Sigmoid colon (tissue), 7 donors: ENCODE data around the gene PDE4D. TPM values are rescaled to one million over a fixed set of nuclear protein-coding genes. Genes with fewer than 3 reads are reported as not detected.

Source experiments
- DNase-seq: peaks from one replicate; pipeline ENCODE4 v3.0.0-alpha.2; 2019
- H3K27ac ChIP-seq, 4 donors: fragments of 200-600 bp; sonication (generic); one replicate each; pipeline ENCODE4 v1.5.1; 2016 to 2019; ENCODE audit warnings: mild to moderate bottlenecking in 1 of 4
- H3K27me3 ChIP-seq, 3 donors: fragments of 200-600 bp; sonication (generic); one replicate each; pipeline ENCODE4 v1.5.1; 2019; ENCODE audit warnings: mild to moderate bottlenecking in 1 of 3
- H3K36me3 ChIP-seq, 4 donors: fragments of 200-600 bp; sonication (generic); one replicate each; pipeline ENCODE4 v1.5.1; 2016 to 2019
- H3K4me1 ChIP-seq, 4 donors: fragments of 200-600 bp; sonication (generic); one replicate each; pipeline ENCODE4 v1.5.1; 2017 to 2019
- H3K4me3 ChIP-seq, 4 donors: fragments of 200-600 bp; sonication (generic); one replicate each; pipeline ENCODE4 v1.5.1; 2017 to 2019; ENCODE audit warnings: mild to moderate bottlenecking in 2 of 4, moderate library complexity in 1 of 4
- H3K9me3 ChIP-seq, 4 donors: fragments of 200-600 bp in 3 of 4; sonication (generic) in 3 of 4; one replicate each; pipeline versions ENCODE4 v1.5.1 to v1.6.1; 2013 to 2019
- CTCF ChIP-seq, 4 experiments: fragments of 450-650 bp in 3 of 4; fragments of 200-600 bp in 1 of 4; IDR thresholded peaks; one replicate each; pipeline ENCODE4 v1.5.1; 2016 to 2019; ENCODE audit warnings: antibody characterized with exemption in 4 of 4, mild to moderate bottlenecking in 3 of 4, moderate library complexity in 2 of 4
- EP300 ChIP-seq, 4 donors: sonication (generic); formaldehyde crosslinking; IDR thresholded peaks; one replicate each; pipeline ENCODE4 v1.6.1; 2017; ENCODE audit warnings: antibody characterized with exemption in 4 of 4
- POLR2A ChIP-seq, 2 donors: fragments of 450-650 bp; IDR thresholded peaks; one replicate each; pipeline ENCODE4 v1.6.1; 2016; ENCODE audit warnings: antibody characterized with exemption in 2 of 2, mild to moderate bottlenecking in 2 of 2, moderate library complexity in 2 of 2
- POLR2AphosphoS5 ChIP-seq, 4 donors: sonication (generic); formaldehyde crosslinking; IDR thresholded peaks; one replicate each; pipeline ENCODE4 v1.6.1; 2017; ENCODE audit warnings: antibody characterized with exemption in 4 of 4
- WGBS, 2 donors: extraction: QIAGEN DNeasy Blood & Tissue Kit; methylation state at CpG; one replicate each; pipeline ENCODE4 v1.1.7; 2013; 5-methylcytosine and 5-hydroxymethylcytosine counted together
- intact Hi-C: fragments of 100-400 bp; cut with DNase I; formaldehyde crosslinking; loops from one replicate; pipeline ENCODE4 v1.15.1; 2023
- polyA plus RNA-seq, 3 donors: library from polyadenylated mRNA; stranded (reverse); fragments of 200-250 nt; gene quantifications; one replicate each; pipeline ENCODE4 v1.2.3, GENCODE V29; 2013
- total RNA-seq, 4 donors: library from RNA; depleted of rRNA; stranded (reverse); fragments of >200 nt; gene quantifications; one replicate each; pipeline ENCODE4 v1.1.0, GENCODE V29; 2016
- donor health status: healthy with polysubstance abuse.
- donor health status: Bipolar disorder and iron deficiency.
- donor health status: healthy.

PDE4D gene
- total and polyA plus RNA-seq, 7 donors = 6.0 to 289 (median 169) TPM

GRCh38 chr5:59593439-59594007 is 300.0 kb downstream of the PDE4D start:
- no peaks in the 10 kb centered on the region for H3K9me3 ChIP-seq
- H3K27me3 ChIP-seq = no peaks in the 10 kb centered on the region
- H3K4me1 ChIP-seq = peaks cover 0 to 38% (median 14%) of the 10 kb centered on the region in 4 donors
- H3K27ac ChIP-seq = no peak overlapping the region
- no peak for DNase-seq
- WGBS, 2 donors = 62 to 78% methylated on average over 2 of the region's 2 CpGs
- intact Hi-C loops = no loop called here
- TF ChIP-seq CTCF (IDR thresholded peaks at IDR 0.05) (no peak), POLR2AphosphoS5 (IDR thresholded peaks at IDR 0.05) (no peak)
- no peaks in the 10 kb centered on the region for H3K36me3 ChIP-seq
- H3K4me3 ChIP-seq = no peak overlapping the region

GRCh38 chr5:59592101-59592500 is 301.4 kb downstream of the PDE4D start:
- TF ChIP-seq CTCF (IDR thresholded peaks at IDR 0.05) = no peak
- no peak for TF ChIP-seq POLR2A (IDR thresholded peaks at IDR 0.05)
- TF ChIP-seq POLR2AphosphoS5 (IDR thresholded peaks at IDR 0.05) = no peak
- no peak for TF ChIP-seq EP300 (IDR thresholded peaks at IDR 0.05)
- Histone ChIP-seq H3K4me1 (peaks cover 0 to 38% (median 18%) of the 10 kb centered on the region in 4 donors), H3K36me3 (no peaks in the 10 kb centered on the region), H3K4me3 (no peak overlapping the region), H3K27me3 (no peaks in the 10 kb centered on the region), H3K9me3 (no peaks in the 10 kb centered on the region), H3K27ac (no peak overlapping the region)
- no peak for DNase-seq
- intact Hi-C loops = no loop called here
- WGBS, 2 donors = 44 to 72% methylated on average over 3 of the region's 3 CpGs

GRCh38 chr5:59591162-59591561 is 302.4 kb downstream of the PDE4D start:
- Histone ChIP-seq H3K4me1 (peaks cover 0 to 39% (median 18%) of the 10 kb centered on the region in 4 donors), H3K4me3 (no peak overlapping the region), H3K36me3 (no peaks in the 10 kb centered on the region), H3K27ac (no peak overlapping the region), H3K9me3 (no peaks in the 10 kb centered on the region), H3K27me3 (no peaks in the 10 kb centered on the region)
- no peak for TF ChIP-seq EP300 (IDR thresholded peaks at IDR 0.05)
- TF ChIP-seq POLR2AphosphoS5 (IDR thresholded peaks at IDR 0.05) = no peak
- no peak for TF ChIP-seq CTCF (IDR thresholded peaks at IDR 0.05)
- no peak for TF ChIP-seq POLR2A (IDR thresholded peaks at IDR 0.05)
- DNase-seq = no peak
- intact Hi-C loops = no loop called here

- Histone ChIP-seq H3K4me3 (no peak overlapping the region), H3K36me3 (no peaks in the 10 kb centered on the region)
- intact Hi-C loops = no loop called here
Observed at GRCh38 chr5:59588922-59589321, 304.6 kb downstream of the PDE4D start.

More at GRCh38 chr5:59588922-59589321, 304.6 kb downstream of the PDE4D start:
- no peaks in the 10 kb centered on the region for H3K9me3 ChIP-seq
- H3K27ac ChIP-seq = no peak overlapping the region
- TF ChIP-seq POLR2A (IDR thresholded peaks at IDR 0.05) (no peak), CTCF (IDR thresholded peaks at IDR 0.05) (no peak), EP300 (IDR thresholded peaks at IDR 0.05) (no peak), POLR2AphosphoS5 (IDR thresholded peaks at IDR 0.05) (no peak)
- DNase-seq = no peak
- peaks cover 0 to 51% (median 28%) of the 10 kb centered on the region in 4 donors for H3K4me1 ChIP-seq
- no peaks in the 10 kb centered on the region for H3K27me3 ChIP-seq
